ENCODE measurements around the gene JARID2. TPM values are rescaled to one million over a fixed set of nuclear protein-coding genes. Genes with fewer than 3 reads are reported as not detected.

The JARID2 gene
- total and polyA plus RNA-seq, 10 of the 15 experiments (the other 5 are each of a cell fraction or from before 2014, with no cell fraction given), result 4.2 to 21.6 (median 11.7) TPM

DNA sequence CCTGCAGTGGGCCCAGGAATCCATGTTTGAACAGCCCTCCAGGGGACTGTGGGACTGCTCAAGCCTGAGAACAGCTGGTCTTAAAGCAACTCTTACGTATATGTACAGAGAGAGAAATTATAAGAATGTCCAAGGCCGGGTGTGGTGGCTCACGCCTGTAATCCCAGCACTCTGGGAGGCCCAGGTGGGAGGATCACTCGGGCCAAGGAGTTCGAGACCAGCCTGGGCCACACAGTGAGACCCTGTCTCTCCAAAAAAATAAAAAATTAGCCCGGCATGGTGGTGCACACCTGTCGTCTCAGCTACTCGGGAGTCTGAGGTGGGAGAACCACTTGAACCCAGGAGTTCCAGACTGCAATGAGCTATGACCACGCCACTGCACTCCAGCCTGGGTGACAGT, 283.0 kb downstream of the JARID2 start (continued):
- no peak for TF ChIP-seq KAT2A (conservative IDR thresholded peaks at IDR 0.05; ENCODE audit: control insufficient read depth, low read depth, low read length)
- no peak for TF ChIP-seq TAF1 (IDR thresholded peaks at IDR 0.05; ENCODE audit: borderline replicate concordance, low read depth, low read length)
- no peak for TF ChIP-seq DPF2 (IDR thresholded peaks at IDR 0.05)
- TF ChIP-seq, protein P1, sequence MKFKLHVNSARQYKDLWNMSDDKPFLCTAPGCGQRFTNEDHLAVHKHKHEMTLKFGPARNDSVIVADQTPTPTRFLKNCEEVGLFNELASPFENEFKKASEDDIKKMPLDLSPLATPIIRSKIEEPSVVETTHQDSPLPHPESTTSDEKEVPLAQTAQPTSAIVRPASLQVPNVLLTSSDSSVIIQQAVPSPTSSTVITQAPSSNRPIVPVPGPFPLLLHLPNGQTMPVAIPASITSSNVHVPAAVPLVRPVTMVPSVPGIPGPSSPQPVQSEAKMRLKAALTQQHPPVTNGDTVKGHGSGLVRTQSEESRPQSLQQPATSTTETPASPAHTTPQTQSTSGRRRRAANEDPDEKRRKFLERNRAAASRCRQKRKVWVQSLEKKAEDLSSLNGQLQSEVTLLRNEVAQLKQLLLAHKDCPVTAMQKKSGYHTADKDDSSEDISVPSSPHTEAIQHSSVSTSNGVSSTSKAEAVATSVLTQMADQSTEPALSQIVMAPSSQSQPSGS (IDR thresholded peaks at IDR 0.05; ENCODE audit: low read length), result no peak

DNA sequence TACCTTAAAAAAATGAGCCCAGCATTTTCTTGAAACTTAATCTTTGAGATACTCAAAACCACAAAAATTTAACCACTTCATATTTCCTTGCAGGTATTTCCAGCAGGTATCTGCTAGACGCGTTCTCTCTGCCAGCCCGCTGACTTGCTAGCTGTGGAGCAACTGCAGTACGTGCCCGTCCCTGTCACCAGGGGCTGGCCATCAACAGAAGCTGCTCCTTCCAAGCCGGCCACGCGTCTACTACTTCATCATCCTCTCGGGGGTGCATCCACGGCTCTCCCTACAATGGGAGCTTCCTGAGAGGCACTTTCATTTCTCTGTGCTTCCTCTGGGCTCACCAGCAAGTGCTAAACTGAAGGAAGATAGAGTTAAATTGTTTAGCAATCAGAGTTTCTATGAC, 284.5 kb downstream of the JARID2 start:
- ChIA-PET SMC1A (ENCODE audit: uncharacterized antibody, unreplicated experiment) (interaction anchor here (1.7 kb wide), 1 partner anchor 10 kb away, joined by 4 read pairs; no protein-coding TSS in a partner anchor), POLR2A (no interaction called here), CTCF (interaction anchor here (0.9 to 1.4 kb wide), 2 partner anchors 20 to 653 kb away, joined by 3 read pairs; no protein-coding TSS in a partner anchor), RAD21 (ENCODE audit: unreplicated experiment) (no interaction called here)
- in situ Hi-C loops (cut with MboI), result no loop called here
- no peak overlapping the region for H3K4me2 ChIP-seq (ENCODE audit: control insufficient read depth, insufficient read depth)
- no peak overlapping the region for H3K4me3 ChIP-seq
- no peaks in the 10 kb centered on the region for H3K27me3 ChIP-seq (replicated peaks in 1 of 2; ENCODE audit: control insufficient read depth in 2 of 2, insufficient read depth in 2 of 2, low read length in 1 of 2)
- FAIRE-seq, result no peak
- TF ChIP-seq BACH1 (IDR thresholded peaks at IDR 0.05; ENCODE audit: borderline replicate concordance) (no peak), KAT2A (conservative IDR thresholded peaks at IDR 0.05; ENCODE audit: control insufficient read depth, low read depth, low read length) (no peak), NBN (IDR thresholded peaks at IDR 0.05) (no peak), PAX5 (IDR thresholded peaks at IDR 0.05; ENCODE audit: borderline replicate concordance, low read depth, low read length) (no peak), HDAC6 (IDR thresholded peaks at IDR 0.05; ENCODE audit: unreplicated experiment) (no peak), PML (IDR thresholded peaks at IDR 0.05; ENCODE audit: low read length) (no peak), TAF1 (IDR thresholded peaks at IDR 0.05; ENCODE audit: borderline replicate concordance, low read depth, low read length) (no peak), RUNX3 (IDR thresholded peaks at IDR 0.05; ENCODE audit: low read length) (no peak), SMAD5 (IDR thresholded peaks at IDR 0.05; ENCODE audit: low read depth) (no peak), RAD51 (IDR thresholded peaks at IDR 0.05) (no peak)
- TF ChIP-seq, protein P2, sequence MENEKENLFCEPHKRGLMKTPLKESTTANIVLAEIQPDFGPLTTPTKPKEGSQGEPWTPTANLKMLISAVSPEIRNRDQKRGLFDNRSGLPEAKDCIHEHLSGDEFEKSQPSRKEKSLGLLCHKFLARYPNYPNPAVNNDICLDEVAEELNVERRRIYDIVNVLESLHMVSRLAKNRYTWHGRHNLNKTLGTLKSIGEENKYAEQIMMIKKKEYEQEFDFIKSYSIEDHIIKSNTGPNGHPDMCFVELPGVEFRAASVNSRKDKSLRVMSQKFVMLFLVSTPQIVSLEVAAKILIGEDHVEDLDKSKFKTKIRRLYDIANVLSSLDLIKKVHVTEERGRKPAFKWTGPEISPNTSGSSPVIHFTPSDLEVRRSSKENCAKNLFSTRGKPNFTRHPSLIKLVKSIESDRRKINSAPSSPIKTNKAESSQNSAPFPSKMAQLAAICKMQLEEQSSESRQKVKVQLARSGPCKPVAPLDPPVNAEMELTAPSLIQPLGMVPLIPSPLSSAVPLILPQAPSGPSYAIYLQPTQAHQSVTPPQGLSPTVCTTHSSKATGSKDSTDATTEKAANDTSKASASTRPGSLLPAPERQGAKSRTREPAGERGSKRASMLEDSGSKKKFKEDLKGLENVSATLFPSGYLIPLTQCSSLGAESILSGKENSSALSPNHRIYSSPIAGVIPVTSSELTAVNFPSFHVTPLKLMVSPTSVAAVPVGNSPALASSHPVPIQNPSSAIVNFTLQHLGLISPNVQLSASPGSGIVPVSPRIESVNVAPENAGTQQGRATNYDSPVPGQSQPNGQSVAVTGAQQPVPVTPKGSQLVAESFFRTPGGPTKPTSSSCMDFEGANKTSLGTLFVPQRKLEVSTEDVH (IDR thresholded peaks at IDR 0.05; ENCODE audit: low read depth, partially characterized antibody), result no peak
- no peak overlapping the region for H3K9ac ChIP-seq (ENCODE audit: control insufficient read depth, insufficient read depth, low read length)
- no TSS peak for BruUV-seq (replicated peaks)
- no peaks in the 10 kb centered on the region for H3K9me3 ChIP-seq (replicated peaks; ENCODE audit: control insufficient read depth, insufficient read depth, low read length)
- H2AFZ ChIP-seq (ENCODE audit: control insufficient read depth, low read depth, low read length), result no peak overlapping the region
- no peaks in the 10 kb centered on the region for H4K20me1 ChIP-seq (ENCODE audit: control insufficient read depth, insufficient read depth)
- WGBS (ENCODE audit: insufficient coverage, insufficient replicate concordance, low lambda C conversion rate, missing lambda C conversion rate), result 96% methylated on average over 10 of the region's 10 CpGs
- H3K36me3 ChIP-seq (ENCODE audit: control insufficient read depth in 2 of 2, insufficient read depth in 2 of 2, low read length in 1 of 2), result peaks cover 0 to 5% of the 10 kb centered on the region in 2 experiments; a peak in 3 of 4 replicates
- intact Hi-C loops (cut with micrococcal nuclease; ENCODE audit: unreplicated experiment), result no loop called here
- H3K4me1 ChIP-seq (ENCODE audit: control insufficient read depth, insufficient read depth, low read length), result no peaks in the 10 kb centered on the region
- no peak for ATAC-seq
- DNase-seq (ENCODE audit: low read depth, low spot score), result no peak
- H3K27ac ChIP-seq (ENCODE audit: control insufficient read depth, insufficient read depth), result no peak overlapping the region
- no peaks in the 10 kb centered on the region for H3K79me2 ChIP-seq (ENCODE audit: control insufficient read depth, insufficient read depth, low read length)
